Psoas muscle (tissue), 8 donors: Measurements from ENCODE around the gene NF1. TPM values are rescaled to one million over a fixed set of nuclear protein-coding genes. Genes with fewer than 3 reads are reported as not detected.
"Not testable (repeated sequence)": the region's sequence is repeated elsewhere in the genome, so short reads cannot be mapped to it uniquely, and the experiment has no call there.

Experiments used
- ATAC-seq, 4 donors: fragments of 200-7000 bp; cut with Tn5 transposase; one replicate each; pipeline ENCODE4 v1.9.1; 2020; ENCODE audit warnings: moderate library complexity in 3 of 4, mild to moderate bottlenecking in 2 of 4
- DNase-seq, 2 donors: peaks; one replicate each; pipeline ENCODE4 v3.0.0-alpha.2; 2020
- H3K27ac ChIP-seq: fragments of 200-600 bp; one replicate; pipeline ENCODE4 v1.8.0; 2022
- H3K27me3 ChIP-seq, 3 donors: fragments of 200-600 bp in 1 of 3; one replicate each; pipeline versions ENCODE4 v1.6.1 to v1.8.0; 2013 to 2022; ENCODE audit warnings: low read length in 2 of 3, mild to moderate bottlenecking in 2 of 3, moderate library complexity in 1 of 3; ENCODE audit not compliant: insufficient read depth in 3 of 3
- H3K36me3 ChIP-seq, 2 donors: fragments of 200-600 bp in 1 of 2; one replicate each; pipeline versions ENCODE4 v1.6.1 to v1.8.0; 2013 to 2022; ENCODE audit warnings: low read depth in 1 of 2, mild to moderate bottlenecking in 1 of 2, moderate library complexity in 1 of 2; ENCODE audit not compliant: insufficient read depth in 1 of 2
- H3K4me1 ChIP-seq: fragments of 200-600 bp; one replicate; pipeline ENCODE4 v1.8.0; 2022
- H3K4me3 ChIP-seq: fragments of 200-600 bp; one replicate; pipeline ENCODE4 v1.8.0; 2022; ENCODE audit warnings: mild to moderate bottlenecking
- H3K9me3 ChIP-seq: fragments of 200-600 bp; one replicate; pipeline ENCODE4 v1.8.0; 2022
- CTCF ChIP-seq: fragments of 200-600 bp; IDR thresholded peaks from one replicate; pipeline ENCODE4 v1.8.0; 2022; ENCODE audit warnings: antibody characterized with exemption
- WGBS, 3 donors: extraction: QIAGEN DNeasy Blood & Tissue Kit; methylation state at CpG; one replicate each; pipeline versions ENCODE4 v1.1.6 to v1.1.7; 2013; 5-methylcytosine and 5-hydroxymethylcytosine counted together
- intact Hi-C, 2 donors: fragments of 100-400 bp; cut with DNase I; formaldehyde crosslinking; loops; one replicate each; pipeline versions ENCODE4 v1.11.0 to v1.14.2; 2022
- polyA plus RNA-seq, 3 donors: library from polyadenylated mRNA; stranded (reverse); fragments of 200-250 nt; gene quantifications; one replicate each; pipeline ENCODE4 v1.2.3, GENCODE V29; 2013
- total RNA-seq, 4 donors: library from RNA; stranded (reverse); fragmentation: NEBNext Ultra II Directional in 2 of 4; extraction: Animal tissue kit (Norgen Biotek cat#: 25700) in 2 of 4; gene quantifications; one replicate each; pipeline versions ENCODE4 v1.2.1 to v1.2.4, GENCODE V29; 2021 to 2023
- donor health status: healthy with polysubstance abuse.
- donor health status: DM: no; HTN: no; CAD: no; lungs with moderate emphysema.
- donor health status: Bipolar disorder and iron deficiency.
- donor health status: healthy.
- donor health status: DM: yes; HTN: yes; CAD: no.
- donor health status: DM: no; HTN: no; CAD: no.
- donor health status: DM: no; HTN: no; CAD: no.
- donor health status: DM: yes; HTN: yes; CAD: no.

Gene NF1
- total and polyA plus RNA-seq, 7 donors = 3.5 to 35.5 (median 27.4) TPM

GRCh38 chr17:31339906-31340661 lies 245.3 kb downstream of the NF1 start:
- Histone ChIP-seq H3K4me1 (no peaks in the 10 kb centered on the region), H3K27me3 (no peaks in the 10 kb centered on the region), H3K36me3 (peaks cover 6 to 92% of the 10 kb centered on the region in 2 donors), H3K4me3 (no peak overlapping the region), H3K9me3 (no peaks in the 10 kb centered on the region), H3K27ac (no peak overlapping the region)
- WGBS, 3 donors = 91 to 93% (median 91%) methylated on average over 6 of the region's 6 CpGs
- ATAC-seq = no peak
- TF ChIP-seq CTCF = no peak
- no peak for DNase-seq
- intact Hi-C loops = no loop called here

DNA sequence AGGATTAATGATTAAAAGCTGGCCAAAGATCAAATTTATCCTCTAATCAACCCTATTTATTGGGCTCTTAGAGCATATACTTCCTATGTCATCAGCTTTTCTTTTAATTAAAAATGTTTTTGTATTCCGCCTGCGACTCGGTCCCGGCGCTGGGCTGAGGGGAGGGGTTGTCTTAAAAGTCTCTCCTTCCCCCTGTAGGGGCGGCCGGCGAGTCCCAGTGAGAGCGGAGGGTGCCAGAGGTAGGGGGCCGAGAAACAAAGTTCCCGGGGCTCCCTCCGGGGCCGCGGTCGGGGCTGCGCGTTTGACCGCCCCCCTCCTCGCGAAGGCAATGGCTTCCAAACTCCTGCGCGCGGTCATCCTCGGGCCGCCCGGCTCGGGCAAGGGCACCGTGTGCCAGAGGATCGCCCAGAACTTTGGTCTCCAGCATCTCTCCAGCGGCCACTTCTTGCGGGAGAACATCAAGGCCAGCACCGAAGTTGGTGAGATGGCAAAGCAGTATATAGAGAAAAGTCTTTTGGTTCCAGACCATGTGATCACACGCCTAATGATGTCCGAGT lies 250.5 kb downstream of the NF1 start:
- peaks cover 6 to 60% of the 10 kb centered on the region in 2 donors for H3K36me3 ChIP-seq
- H3K27me3 ChIP-seq, DNase-seq, H3K4me1 ChIP-seq, H3K9me3 ChIP-seq, H3K4me3 ChIP-seq, intact Hi-C loops, H3K27ac ChIP-seq: not testable (repeated sequence)
- peak in 1 of 4 donors; percentile 19 for ATAC-seq
- 86 to 95% (median 94%) methylated on average over 10 to 18 of the region's 34 CpGs for WGBS, 3 donors

GRCh38 chr17:31349454-31349853 lies 254.7 kb downstream of the NF1 start:
- no peak for DNase-seq
- Histone ChIP-seq H3K27me3 (no peaks in the 10 kb centered on the region), H3K4me3 (no peak overlapping the region), H3K27ac (no peak overlapping the region), H3K36me3 (peaks cover 2 to 62% of the 10 kb centered on the region in 2 donors), H3K4me1 (no peaks in the 10 kb centered on the region), H3K9me3 (no peaks in the 10 kb centered on the region)
- no peak for ATAC-seq
- TF ChIP-seq CTCF = no peak
- intact Hi-C loops = no loop called here

- no peak overlapping the region for H3K4me3 ChIP-seq
- H3K9me3 ChIP-seq = no peaks in the 10 kb centered on the region
- 86 to 90% (median 87%) methylated on average over 1 of the region's 1 CpG for WGBS, 3 donors
- TF ChIP-seq CTCF = no peak
- H3K27me3 ChIP-seq = no peaks in the 10 kb centered on the region
- H3K4me1 ChIP-seq = no peaks in the 10 kb centered on the region
- intact Hi-C loops = no loop called here
- peaks cover 3 to 89% of the 10 kb centered on the region in 2 donors for H3K36me3 ChIP-seq
- H3K27ac ChIP-seq = no peak overlapping the region
- DNase-seq = no peak
- no peak for ATAC-seq
Observed at GRCh38 chr17:31355935-31356334, 261.2 kb downstream of the NF1 start.

DNA sequence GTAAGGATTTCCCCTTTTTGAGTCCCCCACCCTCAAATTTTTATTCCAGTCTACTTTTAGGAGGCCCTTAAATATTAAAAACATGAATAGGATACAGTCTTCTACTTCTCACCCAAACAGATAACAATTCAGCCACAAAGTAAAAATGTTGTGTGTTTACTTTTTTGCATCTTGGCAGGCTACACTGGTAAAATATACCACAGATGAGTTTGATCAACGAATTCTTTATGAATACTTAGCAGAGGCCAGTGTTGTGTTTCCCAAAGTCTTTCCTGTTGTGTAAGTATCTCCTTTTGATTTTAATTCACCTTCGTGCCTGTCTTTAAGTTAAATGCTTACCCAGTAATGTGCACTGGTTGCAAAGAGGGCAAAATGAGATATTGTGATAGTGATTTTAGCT lies 262.3 kb downstream of the NF1 start:
- Histone ChIP-seq H3K4me1 (no peaks in the 10 kb centered on the region), H3K9me3 (no peaks in the 10 kb centered on the region), H3K27ac (no peak overlapping the region), H3K4me3 (no peak overlapping the region), H3K36me3 (peaks cover 3 to 89% of the 10 kb centered on the region in 2 donors), H3K27me3 (no peaks in the 10 kb centered on the region)
- whole genome bisulfite sequencing, 3 donors = 86 to 91% (median 88%) methylated on average over 2 of the region's 2 CpGs
- no peak for TF ChIP-seq CTCF
- DNase-seq = no peak
- intact Hi-C loops = no loop called here
- no peak for ATAC-seq
